AG04450 (cell line): ENCODE measurements around the gene ITGA11. TPM values are rescaled to one million over a fixed set of nuclear protein-coding genes. Genes with fewer than 3 reads are reported as not detected.

Experiments used
- CTCF ChIA-PET: fragments of 300-600, 350-600 bp; formaldehyde crosslinking; extraction: SDS; loops from one replicate; lab custom pipeline; 2022; ENCODE audit warnings: antibody characterized with exemption, inconsistent platforms; lab: Charles Lee
- POLR2A ChIA-PET: fragments of 350-600 bp; formaldehyde crosslinking; extraction: SDS; loops from one replicate; lab custom pipeline; 2021; ENCODE audit warnings: antibody characterized with exemption, inconsistent platforms; lab: Yijun Ruan, JAX
- DNase-seq: peaks from one replicate; pipeline ENCODE4 v3.0.0-alpha.2; 2011; ENCODE audit warnings: low read depth, low spot score
- H3K27ac ChIP-seq: one replicate; pipeline ENCODE4 v1.5.1; 2012; ENCODE audit warnings: low read depth, low read length, control low read depth
- H3K27me3 ChIP-seq: one replicate; pipeline ENCODE4 v1.6.0; 2012; ENCODE audit warnings: low read length; ENCODE audit not compliant: control insufficient read depth, insufficient read depth
- H3K4me3 ChIP-seq: 2 replicates; pipeline ENCODE4 v1.5.1; 2011; ENCODE audit warnings: mild to moderate bottlenecking, low read depth, low read length, control low read depth
- H3K9me3 ChIP-seq: 2 replicates; pipeline ENCODE4 v1.5.1; 2012; ENCODE audit warnings: low read length; ENCODE audit not compliant: control insufficient read depth, insufficient read depth
- polyA plus RNA-seq: library from polyadenylated mRNA; depleted of rRNA; stranded (reverse); fragments of >200 nt; gene quantifications from 2 replicates; pipeline ENCODE4 v1.2.3, GENCODE V29; 2011
- TF ChIP-seq, protein P1 (sequence below): IDR thresholded peaks from 2 replicates; pipeline ENCODE4 v1.5.1; 2011; ENCODE audit warnings: low read depth, low read length, control low read depth, inconsistent platforms

Gene ITGA11
- polyA plus RNA-seq, 1 experiment: 24.0 TPM

DNA sequence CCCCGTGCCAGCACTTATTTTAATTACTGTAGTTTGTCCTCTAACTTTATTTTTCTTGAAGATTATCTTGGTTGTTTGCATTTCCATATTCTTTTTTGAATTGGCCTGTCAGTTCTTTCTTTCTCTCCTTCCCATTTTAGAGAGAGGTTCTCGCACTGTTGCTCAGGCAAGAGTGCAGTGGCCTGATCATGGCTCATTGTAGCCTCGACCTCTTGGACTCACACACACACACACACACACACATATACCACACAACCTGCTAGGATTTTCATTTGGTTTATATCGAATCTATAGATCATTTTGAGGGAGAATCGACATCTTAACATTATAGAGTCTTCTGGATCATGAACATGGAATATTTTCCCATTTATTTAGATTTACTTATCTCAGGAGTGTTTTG lies 145.7 kb downstream of the ITGA11 start:
- ChIA-PET CTCF (no interaction called here), POLR2A (no interaction called here)
- TF ChIP-seq, protein P1, sequence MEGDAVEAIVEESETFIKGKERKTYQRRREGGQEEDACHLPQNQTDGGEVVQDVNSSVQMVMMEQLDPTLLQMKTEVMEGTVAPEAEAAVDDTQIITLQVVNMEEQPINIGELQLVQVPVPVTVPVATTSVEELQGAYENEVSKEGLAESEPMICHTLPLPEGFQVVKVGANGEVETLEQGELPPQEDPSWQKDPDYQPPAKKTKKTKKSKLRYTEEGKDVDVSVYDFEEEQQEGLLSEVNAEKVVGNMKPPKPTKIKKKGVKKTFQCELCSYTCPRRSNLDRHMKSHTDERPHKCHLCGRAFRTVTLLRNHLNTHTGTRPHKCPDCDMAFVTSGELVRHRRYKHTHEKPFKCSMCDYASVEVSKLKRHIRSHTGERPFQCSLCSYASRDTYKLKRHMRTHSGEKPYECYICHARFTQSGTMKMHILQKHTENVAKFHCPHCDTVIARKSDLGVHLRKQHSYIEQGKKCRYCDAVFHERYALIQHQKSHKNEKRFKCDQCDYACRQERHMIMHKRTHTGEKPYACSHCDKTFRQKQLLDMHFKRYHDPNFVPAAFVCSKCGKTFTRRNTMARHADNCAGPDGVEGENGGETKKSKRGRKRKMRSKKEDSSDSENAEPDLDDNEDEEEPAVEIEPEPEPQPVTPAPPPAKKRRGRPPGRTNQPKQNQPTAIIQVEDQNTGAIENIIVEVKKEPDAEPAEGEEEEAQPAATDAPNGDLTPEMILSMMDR: no peak
- Histone ChIP-seq H3K27me3 (no peaks in the 10 kb centered on the region), H3K4me3 (no peak overlapping the region), H3K9me3 (no peaks in the 10 kb centered on the region), H3K27ac (no peak overlapping the region)
- DNase-seq: no peak

DNA sequence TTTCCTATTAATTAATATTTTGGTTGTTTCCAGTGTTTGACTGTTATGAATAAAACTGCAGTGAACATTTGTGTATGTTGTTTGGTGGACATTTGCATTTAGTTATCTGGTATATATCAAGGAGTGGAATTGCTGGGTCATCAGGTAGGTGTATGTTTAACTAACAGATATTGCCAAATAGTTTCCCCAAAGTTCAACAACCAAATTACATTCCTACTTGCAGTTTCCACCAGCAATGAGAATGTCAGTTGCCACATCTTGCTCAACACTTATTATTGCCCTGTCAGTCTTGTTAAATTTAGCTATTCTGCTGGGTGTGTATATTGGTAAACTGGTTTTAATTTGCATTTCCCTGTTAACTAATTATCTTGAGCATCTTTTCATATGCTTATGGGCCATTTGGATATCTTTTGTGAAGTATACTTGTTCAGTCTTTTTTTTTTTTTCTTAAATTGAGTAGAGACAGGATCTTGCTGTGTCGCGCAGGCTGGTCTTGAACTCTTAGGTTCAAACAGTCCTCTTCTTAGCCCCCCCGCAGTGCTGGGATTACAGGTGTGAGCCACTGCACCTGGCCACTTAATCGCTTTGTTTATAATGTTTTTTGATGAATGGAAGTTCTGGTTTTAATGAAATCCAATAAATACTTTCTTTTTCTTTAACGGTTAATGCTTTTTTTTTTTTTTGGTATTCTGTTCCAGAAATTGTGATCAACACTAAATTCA lies 146.5 kb downstream of the ITGA11 start:
- Histone ChIP-seq H3K4me3 (no peak overlapping the region), H3K9me3 (no peaks in the 10 kb centered on the region), H3K27ac (no peak overlapping the region), H3K27me3 (no peaks in the 10 kb centered on the region)
- no peak for DNase-seq
- POLR2A ChIA-PET: no interaction called here
- TF ChIP-seq, protein P1: no peak
- CTCF ChIA-PET: no interaction called here

DNA sequence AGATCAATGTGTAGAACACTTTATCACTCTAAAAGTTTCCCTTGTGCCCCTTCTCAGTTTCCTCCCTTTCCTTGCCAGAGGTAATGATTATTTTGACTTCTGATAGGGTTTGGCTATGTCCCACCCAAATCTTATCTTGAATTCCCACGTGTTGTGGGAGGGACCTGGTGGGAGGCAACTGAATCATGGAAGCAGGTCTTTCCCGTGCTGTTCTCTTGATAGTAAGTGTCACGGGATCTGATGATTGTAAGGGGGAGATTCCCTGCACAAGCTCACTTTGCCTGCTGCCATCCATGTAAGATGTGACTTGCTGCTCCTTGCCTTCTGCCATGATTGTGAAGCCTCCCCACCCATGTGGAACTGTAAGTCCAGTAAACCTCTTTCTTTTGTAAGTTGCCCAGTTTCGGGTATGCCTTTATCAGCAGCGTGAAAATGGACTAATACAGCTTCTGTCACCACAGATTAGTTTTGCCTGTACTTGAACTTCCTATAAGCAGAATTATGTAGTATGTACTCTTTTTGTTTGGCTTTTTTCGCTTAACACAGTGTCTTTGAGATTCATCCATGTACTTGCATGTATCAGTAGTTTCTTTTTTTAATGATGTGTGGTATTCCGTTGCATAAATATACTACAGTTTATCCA lies 147.2 kb downstream of the ITGA11 start:
- TF ChIP-seq, protein P1: no peak
- Histone ChIP-seq H3K4me3 (no peak overlapping the region), H3K9me3 (no peaks in the 10 kb centered on the region), H3K27ac (no peak overlapping the region), H3K27me3 (no peaks in the 10 kb centered on the region)
- ChIA-PET POLR2A (no interaction called here), CTCF (no interaction called here)
- no peak for DNase-seq

GRCh38 chr15:68283401-68283800 lies 148.6 kb downstream of the ITGA11 start:
- H3K27me3 ChIP-seq: no peaks in the 10 kb centered on the region
- H3K27ac ChIP-seq: no peak overlapping the region
- DNase-seq: no peak
- no peak overlapping the region for H3K4me3 ChIP-seq
- no peaks in the 10 kb centered on the region for H3K9me3 ChIP-seq
- POLR2A ChIA-PET: no interaction called here
- CTCF ChIA-PET: interaction anchor here (1.6 to 4.7 kb wide), 2 partner anchors 23 to 30 kb away, joined by 10 to 35 read pairs; no protein-coding TSS in a partner anchor
- TF ChIP-seq, protein P1: no peak

- Histone ChIP-seq H3K27me3 (no peaks in the 10 kb centered on the region), H3K4me3 (peak overlapping the region; percentile 96), H3K9me3 (no peaks in the 10 kb centered on the region), H3K27ac (no peak overlapping the region)
- no peak for DNase-seq
- CTCF ChIA-PET: interaction anchor here (0.7 to 4.7 kb wide), 4 partner anchors 26 to 269 kb away, joined by 3 to 35 read pairs (median 6); no protein-coding TSS in a partner anchor
- TF ChIP-seq, protein P1: no peak
- POLR2A ChIA-PET: no interaction called here
Measured at GRCh38 chr15:68281008-68281407, 151.0 kb downstream of the ITGA11 start.
